Activated gamma-delta T cell treated with anti-CD3 and anti-CD28 coated beads, Interleukin-2, amount 50 U/mL, for 16 hours (primary cell): Measurements from ENCODE around the gene MNT.

ENCODE experiments used
- DNase-seq: peaks from one replicate; pipeline ENCODE4 v3.0.0-alpha.2; 2020; ENCODE audit warnings: low read depth

The MNT gene

DNA sequence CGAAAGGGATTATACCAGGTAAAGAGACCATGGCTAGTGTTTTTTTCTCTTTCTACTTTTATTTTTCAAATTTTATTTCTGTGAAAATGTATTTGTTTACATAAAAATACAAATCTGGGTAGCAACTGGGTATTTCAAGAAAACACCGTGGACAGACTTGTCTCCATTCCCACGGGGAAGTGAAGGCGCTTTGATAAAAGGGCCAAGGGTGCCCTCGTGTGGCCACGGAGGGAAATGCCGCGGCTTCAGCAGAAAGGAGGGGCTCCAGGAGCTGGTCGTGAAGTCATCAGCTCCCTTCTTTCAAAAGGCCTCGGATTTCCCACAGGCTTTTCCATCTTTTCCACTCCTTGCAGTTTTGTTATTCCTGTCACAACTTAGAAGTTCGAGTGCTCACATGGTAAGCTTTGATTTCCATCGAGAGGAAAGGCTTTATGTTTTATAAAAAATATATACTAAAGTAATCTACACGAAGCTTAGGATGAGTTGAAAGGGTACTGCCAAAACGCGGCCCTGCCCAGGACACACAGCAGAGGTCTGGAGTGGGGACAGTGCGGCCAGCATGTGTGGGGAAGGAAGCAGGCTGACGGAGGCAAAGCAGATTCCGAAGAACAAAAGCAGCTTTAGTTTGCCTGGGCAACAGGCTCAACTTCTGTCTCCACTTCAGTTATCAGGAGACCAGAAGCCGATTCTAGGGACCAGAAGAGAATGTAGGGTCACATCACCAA, 15.3 kb upstream of the MNT start:
- peak; percentile 83 for DNase-seq

DNA sequence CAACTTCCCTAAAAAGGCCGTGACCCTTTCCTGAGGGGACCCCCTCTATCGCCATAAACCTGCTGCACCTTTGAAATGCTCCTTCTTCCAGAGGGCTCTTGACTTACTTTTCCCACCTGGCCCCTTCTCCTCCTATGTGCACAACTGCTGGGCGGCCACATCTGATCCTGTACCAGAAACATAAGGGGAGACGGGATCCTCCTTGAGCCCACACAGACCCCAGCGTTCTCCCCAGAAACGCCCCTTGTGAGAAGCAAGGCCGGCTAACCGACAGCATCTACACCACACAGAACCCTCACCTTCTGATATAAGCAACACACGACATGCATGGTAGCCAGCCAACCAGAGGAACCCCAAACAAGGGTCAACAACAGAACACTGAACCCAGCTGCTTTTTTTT, 14.2 kb upstream of the MNT start:
- no peak for DNase-seq

DNA sequence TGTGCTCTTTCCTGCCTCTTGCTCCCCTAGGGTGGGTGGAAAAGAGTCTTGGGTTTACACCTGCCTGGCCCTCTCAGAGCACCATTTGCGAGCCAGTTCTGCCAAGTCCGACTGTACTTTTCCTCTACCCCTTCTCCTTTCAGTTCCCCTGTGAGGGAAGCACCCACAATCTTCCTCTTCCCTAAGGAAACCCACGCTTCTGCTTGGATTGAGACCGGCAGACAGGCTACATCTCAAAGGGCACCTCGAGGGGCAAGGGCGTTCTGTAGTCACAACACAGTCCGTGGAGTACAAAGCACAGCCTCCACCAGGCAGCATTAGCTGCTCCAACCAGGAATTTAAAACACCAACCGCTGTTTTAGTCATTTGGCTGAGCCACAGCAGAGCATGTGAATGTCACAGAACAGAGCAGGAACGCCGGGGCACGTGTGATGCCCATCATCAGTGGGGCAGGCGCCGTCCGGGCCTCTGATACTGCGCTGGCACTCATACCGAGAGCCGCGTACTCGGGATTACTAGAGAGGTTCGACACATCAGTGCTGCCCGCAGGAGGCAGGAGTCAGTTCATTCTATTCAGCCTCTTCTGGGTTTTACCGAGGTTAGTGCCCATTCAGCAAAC, 13.7 kb upstream of the MNT start:
- no peak for DNase-seq

DNA sequence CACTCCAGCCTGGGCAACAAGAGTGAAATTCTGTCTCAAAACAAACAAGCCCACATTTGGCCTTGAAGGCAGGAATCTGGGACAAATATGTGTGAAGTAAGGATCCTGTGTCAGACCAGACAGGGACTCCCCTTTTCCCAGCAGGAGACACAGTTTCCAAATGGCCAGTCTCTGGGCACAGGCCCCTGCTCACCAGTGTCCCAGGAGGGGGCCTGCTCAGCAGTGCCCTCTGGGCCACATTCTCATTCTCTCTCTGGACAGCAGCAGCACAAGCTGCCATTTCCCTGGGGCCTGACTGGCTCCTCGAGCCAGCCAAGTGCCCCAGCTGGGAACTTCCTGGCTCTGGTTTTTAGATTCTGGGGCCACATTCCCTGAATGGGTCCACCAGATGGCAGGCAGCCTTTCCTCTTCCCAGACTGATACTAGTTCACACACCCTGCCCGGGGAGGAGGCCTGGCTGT, 11.7 kb upstream of the MNT start:
- no peak for DNase-seq

DNA sequence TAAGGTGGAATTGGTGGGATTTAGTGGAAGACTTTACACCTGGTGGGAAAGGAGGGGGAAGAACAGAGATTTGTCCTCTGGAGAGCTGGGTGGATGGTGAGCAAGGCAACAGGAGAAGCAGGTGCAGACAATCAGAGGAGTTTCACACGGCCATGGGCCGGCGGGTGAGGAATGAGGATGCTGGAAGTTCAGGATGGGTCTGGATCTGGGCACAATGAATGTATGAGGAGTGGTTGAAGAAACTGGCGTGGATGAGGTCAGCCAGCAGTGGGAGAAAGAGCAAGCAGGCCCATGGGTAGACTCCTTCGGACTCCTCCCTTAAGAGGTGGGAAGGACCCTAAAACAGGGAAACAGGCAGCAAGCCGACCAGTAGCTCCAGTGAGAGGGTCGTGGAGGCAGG, 10.1 kb upstream of the MNT start:
- no peak for DNase-seq

DNA sequence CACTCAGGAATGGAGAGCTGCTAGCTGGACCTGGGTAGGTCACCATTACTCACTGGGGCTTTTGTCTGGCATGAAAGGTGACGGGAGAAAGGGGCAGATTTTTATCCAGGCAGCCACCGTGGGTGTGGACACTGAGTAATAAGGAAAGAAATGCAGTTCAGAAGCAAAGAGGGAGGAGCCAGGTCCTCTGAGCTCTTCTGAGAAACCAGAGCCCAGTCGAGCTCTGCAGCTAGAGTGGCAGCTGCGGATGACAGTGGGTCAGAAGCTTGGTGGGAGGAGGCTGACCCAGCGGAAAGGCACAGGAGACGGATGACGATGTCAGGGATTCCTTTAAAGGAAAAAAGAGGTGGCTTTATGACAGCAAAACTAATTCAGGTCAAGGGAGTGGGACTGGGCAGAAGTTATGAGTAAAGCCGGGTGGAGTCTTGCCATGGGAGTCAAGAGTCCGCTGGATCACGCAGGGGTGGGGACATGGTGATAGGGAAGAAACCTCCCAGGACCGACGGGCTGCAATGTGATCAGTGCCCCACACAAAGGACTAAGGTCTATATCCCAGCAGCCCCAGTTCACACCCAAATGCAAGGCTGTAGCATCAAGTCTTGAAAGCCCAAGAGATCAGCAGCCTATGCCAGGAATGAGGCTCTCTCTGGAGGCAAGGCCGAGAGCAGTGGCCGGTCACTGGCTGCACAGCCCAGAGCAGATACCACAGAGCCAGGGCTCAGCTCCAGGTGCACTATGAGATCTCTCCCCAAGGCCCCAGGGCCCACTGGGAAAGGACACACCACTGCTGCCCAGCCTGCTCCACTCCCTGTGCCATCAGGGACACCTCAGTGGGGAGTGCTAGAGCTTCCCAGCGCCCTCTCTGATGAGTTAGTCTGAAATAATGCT, 6.3 kb upstream of the MNT start:
- DNase-seq, result no peak

DNA sequence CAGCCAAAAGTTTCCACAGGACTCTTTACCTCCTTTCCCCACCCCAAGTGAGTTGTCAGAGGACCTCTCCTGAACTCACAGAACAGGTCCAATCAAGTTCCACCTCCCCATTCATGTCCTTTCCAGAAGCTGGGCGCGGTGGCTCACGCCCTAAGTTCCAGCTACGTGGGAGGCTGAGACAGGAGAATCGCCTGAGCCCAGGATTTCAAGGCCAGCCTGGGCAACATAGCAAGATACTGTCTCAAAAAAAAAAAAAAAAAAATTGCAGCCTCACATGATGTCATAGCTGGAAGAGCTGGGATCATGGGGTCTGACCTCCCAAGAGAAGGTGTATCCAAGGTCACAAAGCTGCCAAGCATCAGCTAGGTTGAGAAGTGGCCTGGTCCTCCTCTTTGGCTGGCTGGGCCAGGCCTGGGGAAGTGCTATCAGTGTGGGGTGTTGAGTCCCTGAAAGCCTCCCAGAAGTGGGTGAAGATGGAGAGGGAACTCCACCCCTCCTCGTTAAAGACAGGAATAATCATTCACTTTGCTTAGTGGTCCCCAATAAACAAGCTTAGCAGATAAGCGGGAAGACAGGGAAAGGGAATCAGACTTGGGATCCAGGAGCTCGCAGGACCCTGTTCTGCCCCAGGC, 5.5 kb upstream of the MNT start:
- no peak for DNase-seq

DNA sequence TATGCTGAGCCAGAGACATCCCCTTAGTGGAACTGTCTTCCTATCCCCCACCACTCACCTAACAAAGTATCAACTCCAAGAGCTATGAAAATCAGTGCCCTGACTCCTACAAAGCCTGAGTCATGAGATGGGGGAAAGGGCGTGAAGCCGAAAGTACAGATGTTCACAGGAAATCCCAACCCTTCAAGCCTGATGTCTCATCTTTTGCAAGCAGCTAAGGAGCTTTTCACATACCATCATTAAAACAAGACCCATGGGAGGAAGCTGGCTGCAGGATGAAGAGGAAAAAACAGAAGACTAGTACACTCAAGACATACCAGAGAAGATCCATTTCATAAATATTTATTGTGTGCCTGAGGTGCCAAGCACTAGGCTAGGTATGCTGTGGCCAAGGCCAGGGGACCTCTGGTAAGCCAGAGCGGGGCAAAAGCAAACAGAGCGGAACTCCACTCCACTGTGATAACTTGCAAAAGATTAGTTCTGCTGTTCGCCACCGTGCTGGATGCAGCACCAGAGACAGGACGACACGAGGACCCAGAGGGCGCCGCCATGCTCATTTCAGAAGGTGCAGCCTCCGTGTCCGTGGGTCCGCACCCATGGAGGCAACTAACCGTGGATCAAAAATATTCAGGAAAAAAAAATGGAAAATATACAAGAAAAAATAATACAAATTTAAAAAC, 4.5 kb upstream of the MNT start:
- DNase-seq, result no peak

DNA sequence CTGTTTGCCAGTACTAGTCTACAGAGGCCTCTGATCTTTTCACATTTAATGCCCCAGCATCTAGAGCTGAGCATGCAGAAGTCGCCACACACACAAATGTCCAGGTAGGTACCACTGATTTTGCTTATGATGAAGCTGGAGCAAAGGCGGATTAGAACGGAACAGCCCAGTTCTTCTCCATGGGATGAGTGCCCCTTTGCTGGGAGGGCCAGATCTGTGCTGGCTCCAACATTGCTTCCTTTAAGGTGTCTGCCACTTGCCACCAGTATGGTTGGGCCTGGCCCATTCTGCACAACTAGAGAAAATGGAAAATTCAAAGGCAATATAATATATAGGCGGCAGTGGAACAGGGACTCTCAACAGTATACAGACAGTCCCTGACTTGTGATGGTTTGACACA, 2.2 kb upstream of the MNT start:
- no peak for DNase-seq

DNA sequence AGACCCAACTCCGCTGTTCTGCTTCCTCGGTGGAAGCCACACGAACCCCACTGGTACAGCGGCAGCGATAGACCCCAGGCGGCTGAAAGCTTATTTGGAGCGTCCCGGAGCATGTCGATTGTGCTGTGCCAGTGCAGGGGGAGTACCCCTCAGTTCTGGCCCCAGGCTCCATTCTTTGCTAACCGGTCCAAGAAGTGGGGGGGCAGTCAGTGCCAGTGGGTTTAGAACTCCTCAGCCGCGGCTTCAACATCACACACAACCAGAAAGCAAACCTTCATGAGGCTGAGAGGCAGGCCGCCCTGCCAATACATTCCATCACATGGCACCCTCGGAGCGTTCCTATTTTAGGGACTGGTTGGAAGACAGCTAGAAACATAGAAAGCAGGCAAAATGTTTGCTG, 1.7 kb upstream of the MNT start:
- no peak for DNase-seq

DNA sequence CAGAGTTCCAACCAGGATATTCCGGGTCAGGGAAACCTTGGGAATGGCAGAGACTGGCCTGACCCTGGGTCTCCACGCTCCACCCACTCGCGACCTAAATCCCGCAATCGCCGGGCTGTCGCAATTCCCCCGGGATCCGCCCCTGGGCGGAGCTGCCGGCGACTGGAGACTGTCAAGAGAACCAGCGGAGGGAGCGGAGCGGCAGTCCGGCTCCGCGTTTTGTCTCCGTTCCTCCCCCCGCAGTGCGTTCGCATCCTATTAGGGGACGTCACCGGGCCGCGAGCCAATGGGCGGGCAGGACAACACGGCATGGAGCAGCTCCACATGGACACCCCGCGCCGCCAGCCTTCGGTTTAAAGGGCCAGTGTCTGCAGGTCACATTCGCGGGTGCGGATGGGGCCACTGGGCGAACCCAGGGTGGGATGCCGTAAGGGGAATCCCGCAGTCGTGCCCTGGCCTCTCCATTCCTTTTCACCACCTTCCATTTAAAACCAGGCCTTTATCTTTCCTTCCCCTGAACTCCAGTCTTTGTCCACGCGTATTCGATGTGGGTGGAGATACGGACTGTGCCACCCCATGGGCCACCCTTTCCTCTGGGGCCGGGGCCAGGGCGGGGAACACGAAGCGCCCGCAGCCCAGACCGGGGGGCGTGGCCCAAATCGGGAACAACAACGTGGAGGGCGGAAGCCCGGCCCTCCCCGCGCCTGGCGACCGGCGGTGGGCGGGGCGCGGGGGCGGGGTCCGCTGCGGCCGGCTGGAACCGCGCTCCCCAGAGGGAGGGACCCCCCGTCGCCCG, 764 bp upstream of the MNT start:
- peak; percentile 100 for DNase-seq

DNA sequence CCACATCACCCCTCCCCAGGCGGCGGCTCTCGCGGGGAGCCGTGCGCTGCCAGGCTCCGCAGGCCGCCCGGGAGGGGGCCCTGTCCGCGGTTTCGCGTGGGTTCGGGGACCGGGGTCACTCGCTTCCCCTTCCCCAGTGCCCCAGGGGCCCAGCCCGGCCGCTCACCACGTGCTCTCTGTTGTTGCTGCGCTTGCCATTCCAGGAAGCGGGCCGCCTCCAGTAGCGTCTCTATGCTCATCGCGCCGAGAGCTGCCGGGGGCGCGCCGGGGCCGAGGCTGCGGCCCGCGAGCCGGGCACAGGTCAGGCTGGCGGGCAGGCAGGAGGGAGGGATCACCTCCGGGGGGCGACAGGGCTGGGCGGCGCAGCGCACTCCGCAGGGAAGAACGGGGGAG, 390 bp downstream of the MNT start:
- DNase-seq, result peak; percentile 51

DNA sequence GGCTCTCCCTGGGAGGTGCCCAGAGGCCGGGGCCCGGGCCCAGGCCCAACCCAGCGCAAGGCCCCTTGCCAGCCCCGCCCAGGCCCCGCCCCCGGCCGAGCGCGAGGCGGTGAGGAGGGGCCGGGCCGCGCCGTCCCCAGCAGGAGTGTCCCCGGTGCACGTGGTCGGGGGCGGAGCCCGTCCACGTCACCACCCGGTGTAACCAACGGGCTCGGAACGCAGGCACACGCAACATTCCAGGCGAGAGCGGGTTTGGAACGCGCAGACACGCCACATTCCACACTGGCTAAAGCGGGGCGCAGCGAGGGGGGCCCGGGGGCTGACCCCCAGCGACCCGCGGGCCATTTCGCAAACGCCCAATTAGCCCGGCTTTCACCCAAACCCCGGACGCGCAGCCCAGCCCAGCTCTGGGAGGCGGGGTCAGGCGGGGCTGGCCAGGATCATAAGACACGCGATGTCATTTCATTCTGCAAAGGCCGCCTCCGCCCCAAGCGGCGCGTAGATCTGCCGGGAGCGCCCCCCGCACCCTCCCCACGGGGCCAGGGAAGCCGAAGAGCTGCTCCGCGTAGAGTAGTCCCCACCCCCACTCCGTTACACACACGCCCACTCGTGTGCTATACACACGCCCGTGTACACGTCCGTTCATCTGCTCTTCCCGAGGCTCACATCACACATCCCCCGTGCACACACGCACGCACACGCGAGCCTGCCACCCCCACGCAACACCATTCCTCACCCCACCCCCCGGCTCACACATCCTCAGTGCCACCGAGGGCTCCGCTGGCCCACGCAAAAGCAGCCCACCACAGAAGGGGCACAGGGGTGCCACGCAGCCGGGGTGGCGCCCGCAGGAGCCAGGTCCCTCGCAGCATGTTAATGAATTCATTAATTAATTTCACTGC, 1.0 kb downstream of the MNT start:
- peak; percentile 84 for DNase-seq

DNA sequence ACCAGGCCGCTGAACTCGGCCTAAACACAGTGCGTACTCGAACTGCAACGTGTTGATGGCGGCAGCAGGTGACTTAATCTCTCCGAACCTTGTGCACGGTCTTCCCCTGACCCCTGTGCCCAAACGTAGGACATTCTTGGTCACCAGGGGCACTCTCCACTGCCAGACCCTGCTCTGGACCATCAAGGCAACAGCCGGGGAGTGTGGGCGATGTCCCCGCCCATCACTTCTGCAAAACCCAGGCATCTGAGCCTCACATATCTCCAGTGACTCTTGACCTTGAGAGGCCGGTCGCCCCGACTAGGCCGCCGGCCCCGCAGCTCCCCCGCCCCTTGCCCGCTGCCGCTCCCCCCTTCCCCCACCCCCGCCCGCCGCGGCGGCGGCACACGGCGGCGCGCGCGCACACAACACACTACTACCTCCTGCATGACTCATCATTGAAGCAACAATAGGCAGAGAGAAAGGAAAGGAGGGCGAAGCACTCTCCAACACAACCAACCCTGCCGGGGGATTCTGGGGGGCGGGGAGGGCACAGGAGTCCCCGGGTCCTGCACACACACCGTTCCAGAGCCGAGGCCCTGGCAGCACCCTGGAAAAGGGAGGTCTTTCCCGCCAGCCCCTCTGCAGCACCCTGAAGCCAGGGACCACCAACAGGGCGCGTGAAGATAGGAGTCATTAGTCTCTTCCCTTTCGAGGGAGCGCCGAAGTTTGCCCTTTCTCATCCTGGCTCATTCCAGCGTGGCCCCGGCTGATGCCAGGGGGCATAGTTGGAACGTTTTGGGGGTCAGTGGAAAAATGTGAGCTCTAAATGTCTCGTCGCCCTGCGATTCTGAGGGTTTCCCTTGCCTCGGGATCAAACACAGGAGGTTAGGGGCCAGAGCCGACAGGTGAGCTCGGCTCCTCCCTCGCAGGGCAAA, 1.9 kb downstream of the MNT start:
- peak; percentile 43 for DNase-seq

DNA sequence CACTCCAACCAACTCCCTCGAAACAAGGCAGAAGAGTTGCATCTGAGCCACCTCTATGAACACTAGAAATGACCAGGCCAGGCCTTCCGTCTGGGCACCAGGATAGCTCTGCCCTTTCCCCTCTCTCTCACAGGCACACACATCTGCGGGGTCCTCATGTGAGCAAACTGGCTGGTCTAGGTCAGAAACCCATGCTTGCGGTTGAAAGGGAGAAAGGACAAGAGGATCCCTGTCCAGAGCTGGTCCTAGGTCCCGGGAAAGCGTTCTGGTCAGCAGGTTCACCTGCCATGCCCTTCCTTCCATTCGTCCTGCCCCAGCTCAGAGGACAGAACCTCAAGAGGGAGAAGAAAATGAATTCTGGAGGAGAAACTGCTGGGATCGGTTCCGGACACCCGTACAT, 2.7 kb downstream of the MNT start:
- no peak for DNase-seq

DNA sequence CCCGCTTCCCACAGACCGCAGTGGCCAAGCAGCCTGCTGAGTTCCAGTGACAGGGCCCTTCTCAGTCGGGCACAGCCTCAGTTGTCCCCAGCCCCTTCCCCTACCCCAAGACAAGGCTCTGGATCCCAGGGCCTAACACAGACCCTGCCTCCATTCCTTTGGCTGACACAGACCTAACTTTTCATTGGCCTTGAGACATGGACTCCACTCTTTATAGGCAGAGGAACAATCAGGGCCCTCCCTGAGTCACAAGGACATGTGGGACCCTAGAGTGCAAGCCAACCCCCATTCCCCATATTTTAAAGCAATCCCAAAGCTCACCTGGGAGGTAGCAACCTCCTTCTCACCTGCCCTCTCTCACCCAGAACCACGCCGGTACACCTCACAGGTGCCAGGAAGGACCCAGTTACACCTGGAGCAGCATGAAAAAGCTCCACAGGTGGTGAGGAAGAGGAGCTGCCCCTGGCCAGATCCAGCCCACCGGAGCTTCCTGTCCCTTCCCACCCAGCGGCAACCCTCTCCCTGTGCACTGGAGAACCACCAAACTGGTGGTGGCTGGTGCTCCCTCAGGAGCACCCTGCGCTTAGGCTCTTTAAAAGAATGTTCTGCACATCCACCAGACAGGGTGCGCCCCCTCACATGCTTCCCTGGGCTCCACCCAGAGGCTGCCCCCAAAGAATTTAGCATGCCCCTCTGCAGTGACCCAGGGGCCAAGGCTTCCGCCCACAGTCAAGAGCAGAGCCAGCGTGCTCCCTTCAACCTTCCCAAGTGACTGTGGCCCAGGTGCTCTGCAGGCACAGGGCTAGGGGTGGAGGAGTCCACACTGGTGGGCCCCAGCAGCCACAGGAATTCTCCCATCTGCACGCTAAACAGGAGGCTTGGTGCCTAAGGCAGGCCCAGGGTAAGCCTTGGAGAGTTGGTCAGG, 3.4 kb downstream of the MNT start:
- DNase-seq, result no peak

DNA sequence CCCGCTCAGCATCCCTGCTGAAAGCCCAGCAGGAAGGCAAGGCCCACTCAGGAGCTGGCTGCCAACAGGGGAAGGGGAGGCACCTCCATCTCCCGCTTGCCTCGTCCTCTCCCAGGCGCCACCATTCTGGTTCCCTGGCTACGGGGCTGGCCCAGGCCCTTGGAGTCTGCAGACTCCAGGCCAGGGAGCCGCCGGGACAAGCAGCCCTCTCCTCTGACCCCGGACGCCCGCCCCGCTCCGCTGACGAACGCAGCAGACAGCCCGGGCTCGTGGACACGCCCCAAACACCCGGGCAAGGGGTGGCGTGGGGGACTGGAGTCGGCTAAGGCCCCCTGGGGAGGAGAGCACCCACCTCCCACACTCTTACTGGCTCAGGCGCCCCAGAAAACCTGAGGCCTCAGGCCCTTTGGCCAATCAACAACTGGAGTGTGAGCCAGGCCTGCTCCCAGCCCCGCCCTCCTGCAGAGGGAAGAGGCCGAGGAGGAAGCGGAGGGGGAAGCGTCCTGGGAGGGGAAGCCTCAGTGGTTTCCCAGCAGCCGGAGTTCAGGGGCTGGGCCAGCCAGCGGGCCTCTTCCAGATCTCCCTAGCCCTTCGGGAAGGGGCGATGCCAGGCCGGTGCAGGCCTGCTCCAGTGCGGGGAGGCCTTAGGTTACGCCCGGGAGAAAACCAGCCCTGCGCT, 4.2 kb downstream of the MNT start:
- DNase-seq, result no peak
